Right atrium auricular region (tissue), 2 donors: Measurements from ENCODE around the gene NMNAT2. TPM values are rescaled to one million over a fixed set of nuclear protein-coding genes. Genes with fewer than 3 reads are reported as not detected.
A peak's percentile ranks its signal among the peaks of the same experiment; 100 is the strongest.

Experiments used
- DNase-seq: peaks from one replicate; pipeline ENCODE4 v3.0.0-alpha.2; 2019; ENCODE audit warnings: low spot score
- H3K27ac ChIP-seq, 2 donors: fragments of 200-600 bp; sonication (generic); 1 replicate in 1 of 2; 2 replicates in 1 of 2; pipeline ENCODE4 v1.5.1; 2016 to 2019
- H3K27me3 ChIP-seq, 2 donors: fragments of 200-600 bp; sonication (generic); one replicate each; pipeline versions ENCODE4 v1.5.1 to v1.6.0; 2017 to 2019
- H3K36me3 ChIP-seq: fragments of 200-600 bp; sonication (generic); one replicate; pipeline ENCODE4 v1.5.1; 2016
- H3K4me1 ChIP-seq, 2 donors: fragments of 200-600 bp; sonication (generic); one replicate each; pipeline versions ENCODE4 v1.5.1 to v1.6.0; 2017 to 2019
- H3K4me3 ChIP-seq, 2 donors: fragments of 200-600 bp; sonication (generic); 1 replicate in 1 of 2; 2 replicates in 1 of 2; pipeline ENCODE4 v1.5.1; 2017 to 2019; ENCODE audit warnings: mild to moderate bottlenecking in 1 of 2, moderate library complexity in 1 of 2
- H3K9me3 ChIP-seq, 2 donors: fragments of 200-600 bp; sonication (generic); one replicate each; pipeline ENCODE4 v1.5.1; 2019
- CTCF ChIP-seq, 2 donors: fragments of 200-600 bp; sonication (generic); IDR thresholded peaks; one replicate each; pipeline ENCODE4 v1.5.1; 2019; ENCODE audit warnings: antibody characterized with exemption in 2 of 2
- total RNA-seq, 2 donors: library from RNA; depleted of rRNA; stranded (reverse); fragments of >200 nt; gene quantifications; one replicate each; pipeline ENCODE4 v1.1.0, GENCODE V29; 2016

The NMNAT2 gene
- total RNA-seq, 2 donors from 2014 or later: 38.6 to 40.0 TPM

- no peaks in the 10 kb centered on the region for H3K36me3 ChIP-seq
Measured at GRCh38 chr1:183365093-183365492, 53.1 kb downstream of the NMNAT2 start.

GRCh38 chr1:183363972-183364371 lies 54.2 kb downstream of the NMNAT2 start:
- Histone ChIP-seq H3K36me3 (no peaks in the 10 kb centered on the region), H3K9me3 (no peaks in the 10 kb centered on the region), H3K4me3 (no peak overlapping the region), H3K27me3 (no peaks in the 10 kb centered on the region), H3K4me1 (peaks cover 0 to 13% of the 10 kb centered on the region in 2 donors), H3K27ac (no peak overlapping the region)
- TF ChIP-seq CTCF (IDR thresholded peaks at IDR 0.05): no peak
- no peak for DNase-seq

More at GRCh38 chr1:183365093-183365492, 53.1 kb downstream of the NMNAT2 start:
- Histone ChIP-seq H3K4me1 (peaks cover 0 to 24% of the 10 kb centered on the region in 2 donors), H3K4me3 (no peak overlapping the region), H3K27ac (peak overlapping the region; percentile 65 to 89), H3K27me3 (no peaks in the 10 kb centered on the region), H3K9me3 (no peaks in the 10 kb centered on the region)
- DNase-seq: no peak
- no peak for TF ChIP-seq CTCF (IDR thresholded peaks at IDR 0.05)

DNA sequence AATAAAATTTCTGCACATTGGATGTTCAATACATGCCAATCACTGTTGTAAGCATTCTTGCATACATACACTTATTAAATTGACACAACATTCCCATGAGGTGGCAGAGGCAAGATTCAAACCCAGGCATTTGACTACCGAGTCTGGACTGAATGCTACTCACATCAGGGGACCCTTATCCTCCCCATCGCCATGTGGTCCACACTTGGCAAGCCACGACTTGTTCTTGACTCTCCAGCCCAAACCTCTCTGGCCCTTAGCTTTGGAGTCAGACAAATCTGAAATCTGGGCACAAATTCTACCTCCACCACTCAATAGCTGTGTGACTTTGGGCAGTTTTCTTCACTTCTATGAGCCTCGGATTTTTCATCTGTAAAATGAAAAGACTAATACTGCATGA lies 57.1 kb downstream of the NMNAT2 start:
- Histone ChIP-seq H3K4me1 (peaks cover 0 to 17% of the 10 kb centered on the region in 2 donors), H3K4me3 (no peak overlapping the region), H3K27ac (no peak overlapping the region), H3K9me3 (no peaks in the 10 kb centered on the region), H3K36me3 (no peaks in the 10 kb centered on the region), H3K27me3 (no peaks in the 10 kb centered on the region)
- TF ChIP-seq CTCF (IDR thresholded peaks at IDR 0.05): no peak
- no peak for DNase-seq

DNA sequence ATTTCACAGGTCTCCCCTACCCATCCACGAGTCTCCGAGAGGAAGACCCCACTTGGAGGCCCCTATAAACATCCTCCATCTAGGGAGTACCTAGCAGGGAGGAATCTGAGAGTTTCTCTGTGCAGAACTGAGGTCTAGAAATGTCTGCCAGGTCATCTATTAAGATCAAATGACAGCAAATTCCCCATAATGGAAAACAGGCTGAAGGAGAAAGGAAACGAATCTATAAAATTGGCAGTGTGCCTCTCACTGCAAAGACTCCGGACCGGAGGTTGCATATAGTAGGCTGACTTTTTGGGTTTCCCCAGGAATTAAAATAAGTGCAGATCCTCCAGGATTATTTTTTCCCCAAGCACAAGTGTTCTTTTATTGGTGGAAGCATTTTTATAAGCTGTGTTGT lies 57.7 kb downstream of the NMNAT2 start:
- H3K36me3 ChIP-seq: no peaks in the 10 kb centered on the region
- no peak for TF ChIP-seq CTCF (IDR thresholded peaks at IDR 0.05)
- no peaks in the 10 kb centered on the region for H3K9me3 ChIP-seq
- H3K27me3 ChIP-seq: no peaks in the 10 kb centered on the region
- peaks cover 0 to 19% of the 10 kb centered on the region in 2 donors for H3K4me1 ChIP-seq
- DNase-seq: no peak
- H3K4me3 ChIP-seq: no peak overlapping the region
- H3K27ac ChIP-seq: no peak overlapping the region

- Histone ChIP-seq H3K4me1 (peaks cover 0 to 11% of the 10 kb centered on the region in 2 donors), H3K27me3 (no peaks in the 10 kb centered on the region), H3K27ac (peak overlapping the region; percentile 49 to 72), H3K9me3 (no peaks in the 10 kb centered on the region), H3K4me3 (no peak overlapping the region), H3K36me3 (no peaks in the 10 kb centered on the region)
- no peak for TF ChIP-seq CTCF (IDR thresholded peaks at IDR 0.05)
- DNase-seq: no peak
Measured at GRCh38 chr1:183356534-183357182, 61.5 kb downstream of the NMNAT2 start.

- Histone ChIP-seq H3K9me3 (no peaks in the 10 kb centered on the region), H3K27me3 (no peaks in the 10 kb centered on the region), H3K4me1 (peaks cover 0 to 11% of the 10 kb centered on the region in 2 donors), H3K27ac (peak overlapping the region; percentile 49 to 72), H3K36me3 (no peaks in the 10 kb centered on the region), H3K4me3 (no peak overlapping the region)
- DNase-seq: no peak
- TF ChIP-seq CTCF (IDR thresholded peaks at IDR 0.05): no peak
Measured at GRCh38 chr1:183355797-183356196, 62.4 kb downstream of the NMNAT2 start.
